ENCODE data around the gene MTHFR.

MTHFR gene

GRCh38 chr1:11735854-11736745 lies 69.7 kb downstream of the MTHFR start, which contains the start of gene AGTRAP:
TSS of gene AGTRAP (plus strand) at chr1:11736136. CDS start at chr1:11736209, 73 bp downstream.
- Histone ChIP-seq H3K4me1 (peaks cover 0 to 40% (median 17%) of the 10 kb centered on the region in 4 donors), H3K9me3 (no peaks in the 10 kb centered on the region), H3K36me3 (no peaks in the 10 kb centered on the region), H3K4me3 (peak within 1 kb of the TSS; percentile 68), H3K27me3 (no peaks in the 10 kb centered on the region), H3K27ac (peak within 1 kb of the TSS; percentile 77 to 81)
- intact Hi-C loops (cut with DNase I; ENCODE audit: low total_unique reads) = loop anchor here (5.0 kb wide), 1 partner anchor 71 kb away; the partner anchor contains the start of genes CLCN6 and MTHFR
- peak; percentile 94 to 98 for DNase-seq
- peak in 1 of 2 experiments; percentile 5 for TF ChIP-seq CTCF (IDR thresholded peaks at IDR 0.05)

Measured in tibial artery (tissue), 4 donors.